IMR-90 (cell line): Measurements from ENCODE around the gene MGAT3.
"Not testable (repeated sequence)": the region's sequence is repeated elsewhere in the genome, so short reads cannot be mapped to it uniquely, and the experiment has no call there.

Source experiments
- CEBPB ChIP-seq: IDR thresholded peaks from 2 replicates; pipeline ENCODE4 v1.6.1; 2012; ENCODE audit warnings: low read depth, low read length, improper control_type of control experiment
- CHD1 ChIP-seq: IDR thresholded peaks from 2 replicates; pipeline ENCODE4 v1.6.1; 2012; ENCODE audit warnings: low read depth, low read length, improper control_type of control experiment
- NFE2L2 ChIP-seq: fragments of 150-350 bp; IDR thresholded peaks from 2 replicates; pipeline ENCODE4 v1.6.1; 2016; ENCODE audit warnings: low read depth, mild to moderate bottlenecking, low read length
- POLR2A ChIP-seq: IDR thresholded peaks from 2 replicates; pipeline ENCODE4 v1.6.1; 2012; ENCODE audit warnings: mild to moderate bottlenecking, low read depth, low read length
- RAD21 ChIP-seq: IDR thresholded peaks from 2 replicates; pipeline ENCODE4 v1.6.1; 2012; ENCODE audit warnings: low read length, improper control_type of control experiment
- RCOR1 ChIP-seq: IDR thresholded peaks from 2 replicates; pipeline ENCODE4 v1.6.1; 2012; ENCODE audit warnings: mild to moderate bottlenecking, low read length, improper control_type of control experiment; ENCODE audit not compliant: insufficient replicate concordance
- RFX5 ChIP-seq: IDR thresholded peaks from 2 replicates; pipeline ENCODE4 v1.8.0; 2012; ENCODE audit warnings: low read depth, mild to moderate bottlenecking, low read length, moderate library complexity
- SMC3 ChIP-seq: fragments of 150-350 bp; IDR thresholded peaks from 2 replicates; pipeline ENCODE4 v1.6.1; 2016; ENCODE audit warnings: low read depth, mild to moderate bottlenecking, antibody characterized with exemption, low read length, moderate library complexity
- TF ChIP-seq, protein P1 (sequence below): conservative IDR thresholded peaks from 2 replicates; pipeline ENCODE4 v1.5.1; 2012; ENCODE audit warnings: mild to moderate bottlenecking, low read depth, low read length, improper control_type of control experiment
- TF ChIP-seq, protein P2 (sequence below): fragments of 150-350 bp; IDR thresholded peaks from 2 replicates; pipeline ENCODE4 v1.6.1; 2017; ENCODE audit warnings: mild to moderate bottlenecking, antibody characterized with exemption, low read length, low read depth
- TF ChIP-seq, protein P3 (sequence below): fragments of 150-350 bp; IDR thresholded peaks from 2 replicates; pipeline ENCODE4 v1.6.1; 2016; ENCODE audit warnings: low read depth, mild to moderate bottlenecking, low read length, moderate library complexity, borderline replicate concordance

DNA sequence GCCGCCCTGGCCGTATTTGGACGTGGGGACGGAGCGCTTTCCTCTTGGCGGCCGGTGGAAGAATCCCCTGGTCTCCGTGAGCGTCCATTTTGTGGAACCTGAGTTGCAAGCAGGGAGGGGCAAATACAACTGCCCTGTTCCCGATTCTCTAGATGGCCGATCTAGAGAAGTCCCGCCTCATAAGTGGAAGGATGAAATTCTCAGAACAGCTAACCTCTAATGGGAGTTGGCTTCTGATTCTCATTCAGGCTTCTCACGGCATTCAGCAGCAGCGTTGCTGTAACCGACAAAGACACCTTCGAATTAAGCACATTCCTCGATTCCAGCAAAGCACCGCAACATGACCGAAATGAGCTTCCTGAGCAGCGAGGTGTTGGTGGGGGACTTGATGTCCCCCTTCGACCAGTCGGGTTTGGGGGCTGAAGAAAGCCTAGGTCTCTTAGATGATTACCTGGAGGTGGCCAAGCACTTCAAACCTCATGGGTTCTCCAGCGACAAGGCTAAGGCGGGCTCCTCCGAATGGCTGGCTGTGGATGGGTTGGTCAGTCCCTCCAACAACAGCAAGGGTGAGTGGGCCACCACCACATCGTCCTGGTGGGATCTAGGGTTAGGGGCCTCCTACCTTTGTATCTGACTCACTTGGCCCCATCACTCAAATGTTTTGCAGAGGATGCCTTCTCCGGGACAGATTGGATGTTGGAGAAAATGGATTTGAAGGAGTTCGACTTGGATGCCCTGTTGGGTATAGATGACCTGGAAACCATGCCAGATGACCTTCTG lies 64.5 kb downstream of the MGAT3 start:
- TF ChIP-seq, protein P1, sequence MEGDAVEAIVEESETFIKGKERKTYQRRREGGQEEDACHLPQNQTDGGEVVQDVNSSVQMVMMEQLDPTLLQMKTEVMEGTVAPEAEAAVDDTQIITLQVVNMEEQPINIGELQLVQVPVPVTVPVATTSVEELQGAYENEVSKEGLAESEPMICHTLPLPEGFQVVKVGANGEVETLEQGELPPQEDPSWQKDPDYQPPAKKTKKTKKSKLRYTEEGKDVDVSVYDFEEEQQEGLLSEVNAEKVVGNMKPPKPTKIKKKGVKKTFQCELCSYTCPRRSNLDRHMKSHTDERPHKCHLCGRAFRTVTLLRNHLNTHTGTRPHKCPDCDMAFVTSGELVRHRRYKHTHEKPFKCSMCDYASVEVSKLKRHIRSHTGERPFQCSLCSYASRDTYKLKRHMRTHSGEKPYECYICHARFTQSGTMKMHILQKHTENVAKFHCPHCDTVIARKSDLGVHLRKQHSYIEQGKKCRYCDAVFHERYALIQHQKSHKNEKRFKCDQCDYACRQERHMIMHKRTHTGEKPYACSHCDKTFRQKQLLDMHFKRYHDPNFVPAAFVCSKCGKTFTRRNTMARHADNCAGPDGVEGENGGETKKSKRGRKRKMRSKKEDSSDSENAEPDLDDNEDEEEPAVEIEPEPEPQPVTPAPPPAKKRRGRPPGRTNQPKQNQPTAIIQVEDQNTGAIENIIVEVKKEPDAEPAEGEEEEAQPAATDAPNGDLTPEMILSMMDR = not testable (repeated sequence)
- TF ChIP-seq CEBPB, NFE2L2, POLR2A, SMC3, RFX5, RAD21, RCOR1: not testable (repeated sequence)
- TF ChIP-seq, protein P2, sequence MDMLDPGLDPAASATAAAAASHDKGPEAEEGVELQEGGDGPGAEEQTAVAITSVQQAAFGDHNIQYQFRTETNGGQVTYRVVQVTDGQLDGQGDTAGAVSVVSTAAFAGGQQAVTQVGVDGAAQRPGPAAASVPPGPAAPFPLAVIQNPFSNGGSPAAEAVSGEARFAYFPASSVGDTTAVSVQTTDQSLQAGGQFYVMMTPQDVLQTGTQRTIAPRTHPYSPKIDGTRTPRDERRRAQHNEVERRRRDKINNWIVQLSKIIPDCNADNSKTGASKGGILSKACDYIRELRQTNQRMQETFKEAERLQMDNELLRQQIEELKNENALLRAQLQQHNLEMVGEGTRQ = not testable (repeated sequence)
- TF ChIP-seq, protein P3, sequence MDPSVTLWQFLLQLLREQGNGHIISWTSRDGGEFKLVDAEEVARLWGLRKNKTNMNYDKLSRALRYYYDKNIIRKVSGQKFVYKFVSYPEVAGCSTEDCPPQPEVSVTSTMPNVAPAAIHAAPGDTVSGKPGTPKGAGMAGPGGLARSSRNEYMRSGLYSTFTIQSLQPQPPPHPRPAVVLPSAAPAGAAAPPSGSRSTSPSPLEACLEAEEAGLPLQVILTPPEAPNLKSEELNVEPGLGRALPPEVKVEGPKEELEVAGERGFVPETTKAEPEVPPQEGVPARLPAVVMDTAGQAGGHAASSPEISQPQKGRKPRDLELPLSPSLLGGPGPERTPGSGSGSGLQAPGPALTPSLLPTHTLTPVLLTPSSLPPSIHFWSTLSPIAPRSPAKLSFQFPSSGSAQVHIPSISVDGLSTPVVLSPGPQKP = not testable (repeated sequence)
- peak; percentile 70; the same call in 1 of the 2 replicates for TF ChIP-seq CHD1
